Measurements from ENCODE around the gene ST6GALNAC5. TPM values are rescaled to one million over a fixed set of nuclear protein-coding genes. Genes with fewer than 3 reads are reported as not detected.

ST6GALNAC5 gene
- total and polyA plus RNA-seq, 10 of the 15 experiments (the other 5 are each of a cell fraction or from before 2014, with no cell fraction given), result under 0.01 to 1.8 (median 0.07) TPM; not detected in 6

DNA sequence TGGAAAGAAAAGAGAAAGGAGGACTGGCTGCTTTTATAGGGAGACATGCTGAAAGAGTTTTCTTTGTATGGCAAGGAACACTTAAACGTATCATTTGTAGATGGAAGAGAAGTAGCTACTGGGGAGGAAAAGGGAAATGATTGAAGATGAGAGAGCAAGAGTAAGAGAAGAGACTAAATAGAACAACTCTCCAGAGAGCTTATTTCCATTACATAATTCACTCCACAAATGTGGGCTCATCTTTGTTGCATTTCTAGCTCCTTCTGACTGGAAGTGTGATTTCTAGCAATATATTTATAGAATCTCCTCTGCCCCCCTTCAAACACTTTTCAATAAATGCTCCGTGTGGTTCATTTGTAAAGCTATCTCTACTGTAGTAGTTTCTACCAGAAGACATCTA is 71.0 kb downstream of the ST6GALNAC5 start:
- H3K79me2 ChIP-seq (ENCODE audit: control insufficient read depth, insufficient read depth, low read length), result no peaks in the 10 kb centered on the region
- ATAC-seq (peak; percentile 19), DNase-seq (ENCODE audit: low read depth, low spot score) (no peak), FAIRE-seq (no peak)
- 3% methylated on average over 2 of the region's 2 CpGs for WGBS (ENCODE audit: insufficient coverage, insufficient replicate concordance, low lambda C conversion rate, missing lambda C conversion rate)
- H2AFZ ChIP-seq (ENCODE audit: control insufficient read depth, low read depth, low read length), result no peak overlapping the region
- RAD21 ChIA-PET (ENCODE audit: unreplicated experiment), result interaction anchor here (0.6 to 9.9 kb wide), 14 partner anchors 10 to 187 kb away, joined by 3 to 117 read pairs (median 5); no protein-coding TSS in a partner anchor
- intact Hi-C loops (cut with micrococcal nuclease; ENCODE audit: unreplicated experiment) (loop anchor here (5.0 kb wide), 1 partner anchor 1039 kb away; the partner anchor contains the start of gene FUBP1), in situ Hi-C loops (cut with MboI) (no loop called here)
- no peak overlapping the region for H3K4me3 ChIP-seq
- no peaks in the 10 kb centered on the region for H3K36me3 ChIP-seq (ENCODE audit: control insufficient read depth in 2 of 2, insufficient read depth in 2 of 2, low read length in 1 of 2)
- CTCF ChIA-PET, result interaction anchor here (0.6 to 6.9 kb wide), 7 partner anchors 9 to 92 kb away, joined by 3 to 47 read pairs (median 5); no protein-coding TSS in a partner anchor
- no peaks in the 10 kb centered on the region for H4K20me1 ChIP-seq (ENCODE audit: control insufficient read depth, insufficient read depth)
- TF ChIP-seq RELB (IDR thresholded peaks at IDR 0.05; ENCODE audit: low read depth) (peak; percentile 14; the same call in 1 of the 2 replicates), IKZF2 (IDR thresholded peaks at IDR 0.05) (peak in 1 of 2 experiments; percentile 45; a peak in 2 of 4 replicates), EZH2 (IDR thresholded peaks at IDR 0.05; ENCODE audit: borderline replicate concordance, control insufficient read depth, low read depth, low read length) (no peak), NRF1 (conservative IDR thresholded peaks at IDR 0.05; ENCODE audit: low read depth, low read length) (no peak), ATF7 (IDR thresholded peaks at IDR 0.05; ENCODE audit: low read depth) (peak; percentile 87), MEF2B (IDR thresholded peaks at IDR 0.05; ENCODE audit: partially characterized antibody, poor library complexity, severe bottlenecking) (peak; percentile 55)
- H3K4me2 ChIP-seq (ENCODE audit: control insufficient read depth, insufficient read depth), result no peak overlapping the region
- no peak overlapping the region for H3K9ac ChIP-seq (ENCODE audit: control insufficient read depth, insufficient read depth, low read length)
- H3K27me3 ChIP-seq (replicated peaks in 1 of 2; ENCODE audit: control insufficient read depth in 2 of 2, insufficient read depth in 2 of 2, low read length in 1 of 2), result no peaks in the 10 kb centered on the region; a peak in 1 of 4 replicates
- SMC1A ChIA-PET (ENCODE audit: uncharacterized antibody, unreplicated experiment), result interaction anchor here (0.7 to 11.3 kb wide), 26 partner anchors 10 to 606 kb away, joined by 3 to 215 read pairs (median 4); no protein-coding TSS in a partner anchor
- no TSS peak for BruUV-seq (replicated peaks)
- H3K4me1 ChIP-seq (ENCODE audit: control insufficient read depth, insufficient read depth, low read length), result peaks cover 8% of the 10 kb centered on the region; the same call in 1 of the 2 replicates
- no peaks in the 10 kb centered on the region; the same call in 2 of the 3 replicates for H3K9me3 ChIP-seq (replicated peaks; ENCODE audit: control insufficient read depth, insufficient read depth, low read length)
- POLR2A ChIA-PET, result interaction anchor here (1.4 to 4.7 kb wide), 4 partner anchors 9 to 19 kb away, joined by 3 to 54 read pairs (median 16); no protein-coding TSS in a partner anchor
- no peak overlapping the region for H3K27ac ChIP-seq (ENCODE audit: control insufficient read depth, insufficient read depth)
